Fibroblast of mammary gland (primary cell): ENCODE measurements around the gene ACTL9.
"Not testable (repeated sequence)": the region's sequence is repeated elsewhere in the genome, so short reads cannot be mapped to it uniquely, and the experiment has no call there.

ENCODE experiments used
- DNase-seq: peaks from one replicate; pipeline ENCODE4 v3.0.0-alpha.2; 2010; ENCODE audit warnings: low read depth
- H3K4me3 ChIP-seq: 2 replicates; pipeline ENCODE4 v1.5.1; 2011; ENCODE audit warnings: low read depth, mild to moderate bottlenecking, low read length, moderate library complexity; ENCODE audit not compliant: control insufficient read depth
- TF ChIP-seq, protein P1 (sequence below): conservative IDR thresholded peaks from 2 replicates; pipeline ENCODE4 v1.5.1; 2011; ENCODE audit warnings: low read depth, low read length, inconsistent platforms; ENCODE audit not compliant: control insufficient read depth, insufficient read depth

Gene ACTL9

DNA sequence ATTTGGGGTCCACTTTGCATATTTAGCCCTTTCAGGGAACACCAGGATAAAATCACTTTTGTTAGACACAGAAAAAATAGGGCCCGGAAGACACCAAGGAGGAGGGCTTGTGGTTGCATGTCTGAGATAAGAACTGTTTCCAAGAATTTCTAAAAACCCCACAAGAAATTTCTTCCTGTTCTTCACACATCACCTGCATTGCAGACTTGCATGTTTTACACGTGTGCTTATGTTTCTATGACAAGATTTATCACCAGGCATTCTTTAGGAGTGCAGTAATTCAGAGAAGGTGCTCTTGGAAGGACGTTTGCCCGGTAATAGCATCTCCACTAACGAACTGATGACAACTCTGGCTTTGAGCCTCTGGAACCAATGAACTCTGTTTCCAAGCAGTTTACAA is 7.1 kb upstream of the ACTL9 start:
- H3K4me3 ChIP-seq: no peak overlapping the region
- TF ChIP-seq, protein P1, sequence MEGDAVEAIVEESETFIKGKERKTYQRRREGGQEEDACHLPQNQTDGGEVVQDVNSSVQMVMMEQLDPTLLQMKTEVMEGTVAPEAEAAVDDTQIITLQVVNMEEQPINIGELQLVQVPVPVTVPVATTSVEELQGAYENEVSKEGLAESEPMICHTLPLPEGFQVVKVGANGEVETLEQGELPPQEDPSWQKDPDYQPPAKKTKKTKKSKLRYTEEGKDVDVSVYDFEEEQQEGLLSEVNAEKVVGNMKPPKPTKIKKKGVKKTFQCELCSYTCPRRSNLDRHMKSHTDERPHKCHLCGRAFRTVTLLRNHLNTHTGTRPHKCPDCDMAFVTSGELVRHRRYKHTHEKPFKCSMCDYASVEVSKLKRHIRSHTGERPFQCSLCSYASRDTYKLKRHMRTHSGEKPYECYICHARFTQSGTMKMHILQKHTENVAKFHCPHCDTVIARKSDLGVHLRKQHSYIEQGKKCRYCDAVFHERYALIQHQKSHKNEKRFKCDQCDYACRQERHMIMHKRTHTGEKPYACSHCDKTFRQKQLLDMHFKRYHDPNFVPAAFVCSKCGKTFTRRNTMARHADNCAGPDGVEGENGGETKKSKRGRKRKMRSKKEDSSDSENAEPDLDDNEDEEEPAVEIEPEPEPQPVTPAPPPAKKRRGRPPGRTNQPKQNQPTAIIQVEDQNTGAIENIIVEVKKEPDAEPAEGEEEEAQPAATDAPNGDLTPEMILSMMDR: no peak
- DNase-seq: no peak

DNA sequence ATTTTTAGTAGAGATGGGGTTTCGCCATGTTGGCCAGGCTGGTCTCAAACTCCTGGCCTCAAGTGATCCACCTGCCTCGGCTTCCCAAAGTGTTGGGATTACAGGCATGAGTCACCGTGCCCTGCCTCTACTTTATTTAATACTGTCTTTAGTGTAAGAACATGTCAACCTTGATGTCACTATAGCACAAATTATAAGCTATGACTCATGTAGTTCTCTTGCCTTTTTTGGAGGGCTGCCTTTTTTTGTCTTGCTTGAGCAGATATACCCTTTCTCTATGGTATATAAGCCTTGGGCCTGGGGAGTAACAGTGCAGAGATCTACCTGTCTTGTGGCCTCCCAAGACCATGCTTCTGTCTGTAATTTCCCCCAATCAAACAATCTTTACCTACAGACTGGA is 6.7 kb upstream of the ACTL9 start:
- H3K4me3 ChIP-seq, DNase-seq: not testable (repeated sequence)

DNA sequence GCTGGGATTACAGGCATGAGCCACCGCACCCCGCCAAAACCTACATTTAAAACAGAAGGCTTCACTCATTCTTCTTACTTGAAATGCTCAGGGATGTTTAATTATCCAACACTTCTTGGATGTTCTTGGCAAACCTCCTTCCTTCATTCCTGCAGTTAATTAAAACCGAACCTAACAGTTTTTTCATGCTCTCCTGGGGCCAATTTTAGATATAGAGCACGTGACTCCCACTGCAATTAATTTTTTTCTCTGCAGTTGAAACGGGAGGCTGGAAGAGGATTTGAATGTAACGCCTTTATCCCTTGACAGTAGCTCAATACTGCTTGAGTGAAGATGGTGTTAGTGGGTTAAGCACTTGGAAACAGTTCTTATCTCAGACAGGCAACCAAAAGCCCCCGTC is 4.6 kb upstream of the ACTL9 start:
- no peak overlapping the region for H3K4me3 ChIP-seq
- TF ChIP-seq, protein P1: no peak
- DNase-seq: no peak

DNA sequence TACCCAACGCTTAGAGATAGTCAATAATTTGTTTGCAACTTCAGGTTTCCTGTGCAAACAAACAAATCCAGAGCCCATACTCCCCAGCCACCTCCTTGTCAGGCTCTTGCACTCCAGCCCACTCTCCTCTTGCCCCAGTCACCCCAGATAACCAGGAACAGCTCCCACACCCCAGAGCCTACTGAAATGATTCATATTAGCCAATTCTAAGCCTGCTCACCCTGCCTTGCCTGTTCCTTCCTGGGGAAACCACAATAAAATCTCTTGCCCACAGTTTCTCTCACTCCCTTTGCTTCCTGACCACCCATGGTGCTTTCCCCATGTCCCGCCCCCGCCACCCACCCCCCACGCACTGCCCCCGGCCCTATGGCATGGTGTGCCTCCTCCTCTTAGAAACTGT is 3.8 kb upstream of the ACTL9 start:
- TF ChIP-seq, protein P1: no peak
- H3K4me3 ChIP-seq: no peak overlapping the region
- no peak for DNase-seq

DNA sequence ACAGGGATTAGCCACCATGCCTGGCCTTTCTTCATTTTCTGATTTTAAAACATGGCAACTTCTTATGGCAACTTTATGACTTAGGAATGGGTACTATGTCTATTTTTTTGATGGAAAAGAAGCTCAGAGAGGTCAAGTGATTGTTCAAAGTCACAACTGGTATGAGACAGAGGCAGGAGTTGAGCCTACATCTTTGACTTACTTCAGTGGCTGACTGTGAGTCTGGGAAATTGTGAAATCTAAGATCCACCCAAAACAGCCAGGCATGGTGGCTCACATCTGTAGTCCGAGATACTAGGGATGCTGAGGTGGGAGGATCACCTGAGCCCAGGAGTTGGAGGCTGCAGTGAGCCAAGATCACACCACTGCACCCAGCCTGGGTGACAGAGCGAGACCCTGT is 2.4 kb upstream of the ACTL9 start:
- no peak for DNase-seq
- no peak overlapping the region for H3K4me3 ChIP-seq
- TF ChIP-seq, protein P1: no peak

- TF ChIP-seq, protein P1: no peak
- no peak for DNase-seq
- H3K4me3 ChIP-seq: no peak overlapping the region
Observed at GRCh38 chr19:8699908-8700307, 1.3 kb upstream of the ACTL9 start.

- DNase-seq: no peak
- no peak overlapping the region for H3K4me3 ChIP-seq
- TF ChIP-seq, protein P1: no peak
Observed at GRCh38 chr19:8697671-8698432, 743 bp downstream of the ACTL9 start.
